ENCODE measurements around the gene FANCD2.
"Not testable (repeated sequence)": the region's sequence is repeated elsewhere in the genome, so short reads cannot be mapped to it uniquely, and the experiment has no call there.

The FANCD2 gene

DNA sequence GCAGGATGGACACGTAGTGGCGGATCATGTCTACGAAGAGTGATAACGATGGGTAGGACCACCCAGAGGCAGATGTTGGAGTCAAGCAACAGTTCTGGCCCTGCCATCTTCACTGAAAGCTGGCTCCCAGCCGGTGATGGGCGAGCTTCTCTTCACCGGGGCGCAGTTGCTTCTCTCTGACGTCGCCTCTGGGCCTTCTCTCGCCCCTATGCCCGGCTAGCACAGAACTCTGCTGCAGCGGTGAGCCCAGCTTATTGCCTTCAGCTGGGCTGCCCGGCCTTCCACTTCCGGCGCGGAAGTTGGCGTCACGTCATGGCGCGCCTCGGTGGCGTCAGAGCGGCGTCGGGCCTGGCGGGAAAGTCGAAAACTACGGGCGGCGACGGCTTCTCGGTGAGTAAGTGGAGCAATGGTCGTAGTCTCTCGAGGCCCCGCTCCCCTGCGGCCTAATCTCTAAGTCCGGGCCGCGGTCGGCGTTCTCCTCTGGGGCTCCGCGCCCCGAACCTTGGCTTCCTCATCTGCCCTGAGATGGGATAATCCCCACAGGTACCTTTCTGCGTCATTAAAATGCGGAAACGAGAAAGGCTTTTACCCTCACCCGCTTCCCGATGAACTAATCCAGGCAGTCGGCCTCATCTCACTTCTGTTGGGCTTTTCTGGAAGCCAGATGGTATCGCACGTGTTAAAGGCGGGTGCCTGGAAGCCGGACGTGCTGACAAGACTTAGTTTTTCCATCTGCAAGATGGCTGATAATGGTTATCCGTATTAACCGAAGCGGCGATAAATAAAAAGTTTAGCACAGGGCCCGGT is at the start of gene FANCD2:
TSS of gene FANCD2 (plus strand) at position 354 of the 807 bp plus-strand sequence. CDS start 2,221 bp downstream, outside the sequence.
- peak; percentile 78 for DNase-seq

DNA sequence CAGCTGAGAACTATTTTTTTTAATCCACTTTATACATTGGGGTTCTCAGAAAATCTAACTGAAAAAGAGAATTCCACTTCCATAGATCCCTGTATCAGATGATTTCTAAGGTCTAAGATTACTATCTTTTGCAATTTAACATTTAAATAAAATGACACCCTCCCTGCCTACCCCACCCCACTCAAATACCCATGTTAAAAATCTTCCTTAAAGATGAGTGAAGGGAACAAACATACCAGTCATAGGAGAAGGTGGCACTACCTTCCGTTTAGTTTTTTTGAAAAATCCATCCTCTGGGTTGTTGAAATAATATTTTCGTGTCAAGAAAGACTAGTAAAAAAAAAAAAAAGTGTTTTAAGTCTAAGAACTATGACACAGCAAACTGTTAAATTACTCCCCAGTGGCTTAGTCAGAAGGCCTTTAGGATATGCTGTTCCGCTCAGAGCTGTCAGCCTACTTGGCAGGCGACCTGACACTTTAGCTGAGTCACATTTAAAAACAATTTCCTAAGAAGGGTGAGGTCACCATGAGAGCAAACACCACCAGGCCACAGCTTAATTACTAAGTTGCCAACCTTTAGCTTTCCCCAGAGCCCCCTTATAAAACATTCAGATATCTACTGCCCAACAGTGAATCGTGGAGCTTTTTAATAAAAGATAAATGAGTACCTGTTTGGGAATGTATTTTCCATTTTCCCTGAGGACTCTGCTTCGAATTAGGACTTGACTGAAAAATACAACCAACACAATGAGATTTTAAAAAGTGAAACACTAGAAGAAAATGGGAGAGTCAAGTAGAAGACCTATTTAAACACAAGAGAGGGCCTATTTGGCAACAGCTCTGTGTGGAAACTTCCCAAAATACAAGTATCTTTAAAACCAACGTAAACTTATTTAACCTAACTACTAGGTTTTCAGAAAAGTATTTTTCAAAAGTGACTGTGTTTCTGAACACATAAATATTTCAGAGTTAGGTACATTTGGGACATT is 49.2 kb upstream of the FANCD2 start:
- no peak for DNase-seq

DNA sequence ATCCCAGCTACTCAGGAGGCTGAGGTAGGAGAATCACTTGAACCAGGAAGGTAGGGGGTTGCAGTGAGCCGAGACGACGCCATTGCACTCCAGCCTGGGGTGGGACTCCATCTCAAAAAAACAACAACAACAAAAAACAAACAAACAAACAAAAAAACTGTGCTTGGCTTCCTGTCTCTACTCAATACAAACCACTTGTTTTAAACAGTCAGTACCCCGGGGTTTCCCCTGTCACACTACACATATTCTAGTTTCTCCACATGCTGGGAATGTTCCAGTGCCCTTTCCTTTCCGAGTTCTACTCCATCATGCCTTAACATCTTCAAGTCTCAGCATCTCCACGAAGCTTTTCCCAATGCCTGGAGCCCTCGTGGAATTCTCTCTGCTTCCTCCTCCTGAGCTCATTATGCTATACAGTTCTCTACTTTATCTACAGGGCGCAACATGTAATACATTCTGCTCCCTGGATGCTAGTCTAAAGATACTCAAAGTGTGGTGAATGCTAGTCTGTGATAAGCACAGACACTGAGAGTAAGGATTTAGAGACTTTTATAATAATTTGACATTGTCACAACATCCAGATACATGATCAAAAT is 47.4 kb upstream of the FANCD2 start:
- no peak for DNase-seq

DNA sequence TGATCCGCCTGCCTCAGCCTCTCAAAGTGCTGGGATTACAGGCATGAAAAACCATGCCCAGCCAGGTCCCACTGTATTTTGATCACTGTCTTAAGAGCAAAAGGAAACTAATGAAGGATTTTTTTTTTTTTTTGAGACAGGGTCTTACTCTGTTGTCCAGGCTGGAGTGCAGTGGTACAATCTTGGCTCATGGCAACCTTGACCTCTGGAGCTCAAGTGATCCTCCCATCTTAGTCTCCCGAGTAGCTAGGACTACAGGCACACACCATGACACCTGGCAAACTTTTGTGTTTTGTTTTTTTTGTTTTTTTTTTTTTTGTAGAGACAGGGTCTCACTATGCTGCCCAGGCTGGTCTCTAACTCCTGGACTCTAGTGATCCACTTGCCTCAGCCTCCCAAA is 46.0 kb upstream of the FANCD2 start:
- no peak for DNase-seq

DNA sequence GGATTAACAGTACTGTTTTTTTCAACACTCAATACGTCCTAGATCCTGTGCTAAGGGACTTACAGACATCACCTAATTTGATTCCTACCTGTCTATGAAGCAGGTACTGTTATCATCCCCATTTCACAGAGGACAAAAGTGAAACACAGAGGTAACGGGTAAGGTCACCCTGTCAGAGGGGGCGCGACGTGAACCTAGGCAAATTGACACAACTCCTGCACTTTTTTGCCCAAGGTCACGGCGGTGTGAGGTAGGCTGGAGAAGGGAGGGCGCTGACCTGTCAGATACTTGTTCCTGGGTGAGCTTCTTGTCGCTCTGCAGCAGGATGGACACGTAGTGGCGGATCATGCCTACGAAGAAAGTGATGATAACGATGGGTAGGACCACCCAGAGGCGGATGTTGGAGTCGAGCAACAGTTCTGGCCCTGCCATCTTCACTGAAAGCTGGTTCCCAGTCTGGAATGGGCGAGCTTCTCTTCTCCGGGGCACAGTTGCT is 40.0 kb upstream of the FANCD2 start:
- DNase-seq, result no peak

DNA sequence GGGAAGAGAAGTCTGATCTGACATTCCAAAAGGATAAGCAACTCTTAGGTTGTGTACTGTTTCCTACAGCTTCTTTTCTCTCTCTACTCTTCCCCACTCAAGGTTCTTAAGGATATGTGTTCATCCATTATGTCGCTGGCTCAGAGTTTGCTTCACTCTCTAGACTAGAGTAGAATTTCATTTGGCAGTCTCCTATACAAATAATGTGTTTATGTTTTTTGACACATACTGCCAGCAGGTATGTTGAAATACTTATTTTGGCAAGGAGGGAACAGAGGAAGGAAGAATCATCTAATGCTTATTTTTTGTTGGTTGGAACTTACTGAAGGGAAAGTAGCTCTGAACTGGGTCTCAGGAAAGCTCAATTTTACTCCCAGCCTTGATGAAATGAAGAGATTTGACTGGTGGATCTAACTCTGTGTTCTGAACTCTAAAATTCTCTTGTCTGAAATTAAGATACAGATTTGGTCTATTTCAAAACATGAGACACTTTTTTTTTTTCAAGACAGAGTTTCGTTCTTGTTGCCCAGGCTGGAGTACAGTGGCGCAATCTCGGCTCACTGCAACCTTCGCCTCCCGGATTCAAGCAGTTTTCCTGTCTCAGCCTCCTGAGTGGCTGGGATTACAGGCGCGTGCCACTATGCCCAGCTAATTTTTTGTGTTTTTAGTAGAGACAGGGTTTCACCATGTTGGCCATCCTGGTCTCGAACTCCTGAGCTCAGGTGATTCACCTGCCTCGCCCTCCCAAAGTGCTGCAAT is 32.0 kb upstream of the FANCD2 start:
- DNase-seq, result no peak

DNA sequence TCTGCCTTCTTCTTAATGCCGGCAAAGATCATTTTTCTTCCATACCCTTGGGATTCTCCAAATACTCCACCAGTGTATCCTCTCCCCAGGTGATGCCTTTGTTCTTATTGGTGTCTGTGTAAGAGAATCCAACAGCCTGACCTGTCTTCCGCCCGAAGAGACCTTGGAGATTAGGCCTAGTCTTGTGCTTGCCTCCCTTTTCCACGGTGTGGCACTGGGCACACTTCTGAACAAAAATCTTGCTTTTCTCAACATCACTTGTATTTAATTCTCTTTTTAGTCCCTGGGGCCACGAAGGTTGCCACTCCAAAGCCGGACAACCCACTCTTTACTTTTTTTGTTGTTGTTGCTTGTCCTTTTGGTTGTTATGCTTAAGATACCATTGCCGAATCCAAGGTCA is 25.6 kb upstream of the FANCD2 start:
- no peak for DNase-seq

DNA sequence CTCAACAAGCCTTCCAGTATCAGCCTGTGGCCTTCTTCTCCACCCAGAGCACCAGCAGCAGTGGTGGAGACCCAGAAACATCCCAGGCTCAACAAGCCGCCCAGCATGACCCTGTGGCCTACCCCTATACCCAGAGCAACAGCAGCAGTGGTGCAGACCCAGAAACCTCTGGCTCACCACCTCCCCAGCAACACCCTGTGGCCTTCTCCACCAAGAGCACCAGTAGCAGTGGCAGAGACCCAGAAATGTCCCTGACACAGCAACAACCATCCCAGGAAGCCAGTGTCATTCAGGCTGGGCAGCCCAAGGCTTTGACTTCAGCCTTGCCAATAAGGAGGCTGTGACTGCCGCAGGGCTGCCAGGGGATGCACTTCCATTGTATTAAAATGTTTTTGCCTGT is 23.3 kb upstream of the FANCD2 start:
- DNase-seq, result no peak

DNA sequence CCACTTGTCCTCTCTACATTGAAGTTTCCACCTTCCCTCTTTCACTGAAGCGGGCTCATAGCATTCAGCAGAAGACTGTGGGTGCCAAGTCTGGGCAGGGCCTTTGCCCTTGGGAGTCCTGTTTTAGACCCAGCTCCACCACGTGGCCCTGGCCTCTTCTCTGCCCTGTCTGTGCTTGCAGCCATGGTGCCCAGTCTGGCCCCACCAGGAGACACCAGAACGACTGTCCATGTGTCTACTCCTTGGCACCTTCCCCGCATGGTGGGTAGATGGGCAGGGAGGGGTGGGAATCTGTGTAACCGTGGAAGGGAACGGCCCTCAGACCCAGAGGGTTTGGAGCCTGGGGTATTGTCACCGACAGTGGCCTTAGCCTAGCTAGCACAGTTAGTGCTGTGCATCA is 21.7 kb upstream of the FANCD2 start:
- DNase-seq, result no peak

DNA sequence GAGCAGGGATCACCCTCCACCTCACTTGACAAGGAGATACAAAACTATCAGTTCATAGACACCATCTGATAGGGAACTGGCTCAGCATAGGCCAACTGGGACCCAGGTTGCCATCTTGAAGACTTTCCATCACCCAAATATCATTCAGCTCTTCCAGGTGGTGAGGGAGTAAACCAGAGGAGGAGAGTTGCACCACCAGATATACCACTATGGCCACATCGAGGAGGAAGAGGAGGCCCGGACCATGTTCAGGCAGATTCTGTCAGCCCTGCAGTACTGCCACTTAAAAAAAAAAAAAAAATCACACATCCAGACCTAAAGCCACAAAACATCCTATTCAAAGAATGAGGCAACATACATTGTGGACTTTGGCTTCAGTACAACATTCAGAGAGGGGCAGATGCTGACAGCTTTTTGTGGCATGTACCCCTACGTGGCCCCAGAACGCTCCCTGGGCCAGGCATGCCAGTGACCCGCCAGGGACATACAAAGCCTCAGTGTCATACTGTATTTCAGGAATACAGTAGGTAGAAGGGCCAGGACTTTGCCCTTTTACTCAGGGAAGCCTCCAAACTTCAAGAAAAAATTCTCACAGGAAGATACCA is 21.2 kb upstream of the FANCD2 start:
- DNase-seq, result no peak

DNA sequence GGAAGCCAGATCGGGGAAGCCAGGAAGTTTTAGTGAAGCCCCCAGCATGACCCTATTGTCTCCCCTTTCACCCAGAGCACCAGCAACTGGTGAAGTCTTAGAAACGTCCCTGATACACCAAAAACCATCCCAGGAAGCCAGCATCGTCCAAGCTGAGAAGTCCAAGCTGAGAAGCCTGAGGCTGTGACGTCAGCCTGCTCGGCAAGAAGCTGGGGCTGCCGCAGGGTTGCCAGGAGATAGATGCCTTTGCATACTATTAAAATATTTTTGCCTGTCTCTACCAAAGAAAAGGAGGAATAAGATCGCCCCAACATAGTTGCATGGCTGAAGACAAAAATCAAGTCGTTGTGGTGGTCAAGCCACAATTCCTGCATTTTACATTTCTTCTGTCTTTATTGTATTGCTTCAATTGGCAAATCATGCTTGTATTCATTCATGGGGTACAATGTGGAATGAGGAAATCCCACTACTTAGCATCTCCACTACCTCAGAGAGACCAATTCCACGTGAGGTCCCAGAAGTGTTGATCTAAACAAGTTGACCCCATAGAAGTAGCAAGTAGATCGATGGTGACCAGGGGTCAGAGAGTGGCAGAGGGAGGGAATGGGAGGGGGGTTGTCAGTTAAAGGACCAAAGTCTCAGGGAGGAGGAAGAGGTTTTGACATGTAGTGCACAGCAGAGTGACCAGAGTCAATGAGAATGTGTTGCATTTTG is 20.0 kb upstream of the FANCD2 start:
- no peak for DNase-seq

DNA sequence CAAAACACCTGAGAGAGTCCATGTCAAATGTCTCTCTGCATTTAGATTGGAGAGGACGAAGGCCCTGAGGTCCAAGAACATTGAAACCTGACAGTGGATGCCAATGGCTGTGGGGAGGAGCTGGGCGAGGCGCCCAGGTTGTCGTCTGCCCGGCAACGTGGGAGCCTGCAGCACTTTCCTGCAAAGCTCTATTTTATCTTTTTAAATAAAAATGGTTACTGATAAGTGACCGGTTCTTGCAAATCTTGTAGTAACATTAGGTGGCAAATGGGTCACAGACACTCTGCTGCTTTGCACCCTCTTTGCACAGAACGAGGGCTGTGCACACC is 19.5 kb upstream of the FANCD2 start:
- no peak for DNase-seq

DNA sequence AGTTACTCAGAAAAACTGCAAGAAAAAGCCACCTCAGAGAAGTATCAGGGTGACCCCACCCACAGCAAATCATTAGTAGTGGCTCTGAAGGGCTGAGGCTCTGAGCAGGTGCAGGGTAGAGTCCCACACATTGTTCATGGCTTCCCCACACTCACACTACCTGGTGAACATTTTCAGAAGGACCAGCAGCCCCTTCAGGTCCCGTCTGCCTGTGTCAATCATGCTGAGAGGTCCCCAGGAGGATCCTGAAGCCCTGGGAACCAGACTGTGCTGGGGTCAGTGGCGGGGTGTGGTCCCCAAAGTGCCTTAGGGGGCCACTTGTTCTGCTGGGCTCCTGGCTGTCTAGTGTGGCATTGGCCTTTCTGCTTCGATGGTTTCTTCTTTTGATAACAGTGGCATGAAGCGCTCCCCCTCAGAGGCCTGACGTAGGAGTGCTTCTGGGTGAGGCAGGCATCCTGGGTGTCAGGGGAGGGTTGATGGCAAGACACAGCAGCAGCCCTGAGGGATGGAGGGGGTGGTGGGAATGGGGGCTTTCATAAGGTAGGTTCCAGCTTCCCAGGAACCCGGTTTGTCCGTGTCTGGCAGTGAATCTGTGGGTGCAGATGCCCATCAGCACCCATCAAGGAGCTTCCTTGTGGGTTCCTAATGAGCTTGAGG is 19.0 kb upstream of the FANCD2 start:
- no peak for DNase-seq

DNA sequence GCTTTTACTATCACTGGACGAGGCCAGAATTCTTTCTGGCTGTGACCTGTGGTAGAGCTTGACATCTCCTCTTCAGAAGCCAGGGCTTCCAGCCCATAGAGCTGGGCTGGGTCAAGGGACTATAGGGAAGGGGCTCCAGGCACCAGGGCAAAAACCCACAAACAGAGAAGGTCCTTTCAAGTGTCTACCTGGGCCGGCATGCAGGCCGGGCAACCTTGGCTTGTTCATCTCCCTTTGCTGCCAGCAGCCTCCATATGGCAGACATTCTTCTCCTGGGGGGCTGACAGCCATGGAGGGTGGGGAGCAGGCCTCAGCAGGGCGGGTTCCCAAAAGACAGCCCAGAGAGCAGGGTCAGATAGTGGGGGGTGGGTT is 18.0 kb upstream of the FANCD2 start:
- DNase-seq, result not testable (repeated sequence)

DNA sequence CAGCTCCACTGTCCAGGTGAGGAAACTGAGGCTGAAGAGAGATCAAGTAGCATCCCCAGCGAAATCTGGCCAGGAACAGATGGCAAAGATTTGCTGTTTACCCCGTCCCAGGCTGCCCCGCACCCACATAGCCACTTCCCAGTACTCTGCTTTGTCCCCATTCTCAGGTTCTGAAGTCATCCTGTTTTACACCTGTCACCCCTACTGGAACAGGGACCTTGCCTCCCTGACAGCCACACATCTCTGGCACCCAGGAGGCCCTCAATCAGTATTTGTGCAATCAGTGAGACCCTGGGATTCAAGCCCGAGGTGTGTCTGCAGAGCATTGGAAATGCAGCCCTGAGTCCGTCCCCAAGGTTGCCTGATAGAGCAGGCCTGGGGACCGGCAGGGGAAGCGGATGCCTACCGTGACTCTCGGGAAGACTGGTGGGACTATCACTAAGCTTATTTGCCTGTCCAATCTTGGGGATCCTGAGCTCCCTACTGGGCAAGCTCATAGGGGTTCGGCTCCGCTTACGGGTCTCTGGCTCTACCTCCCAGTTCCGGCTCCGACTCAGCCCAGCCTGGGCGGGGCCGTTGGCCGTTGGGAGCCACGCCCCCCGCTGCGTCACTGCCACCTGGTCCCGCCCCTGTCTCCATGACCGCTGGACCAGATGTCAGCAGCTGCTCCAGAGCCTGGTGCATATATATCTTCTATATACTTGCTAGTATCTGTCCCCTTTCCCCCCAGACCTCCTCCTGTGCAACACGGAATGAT is 17.5 kb upstream of the FANCD2 start:
- peak; percentile 58 for DNase-seq

DNA sequence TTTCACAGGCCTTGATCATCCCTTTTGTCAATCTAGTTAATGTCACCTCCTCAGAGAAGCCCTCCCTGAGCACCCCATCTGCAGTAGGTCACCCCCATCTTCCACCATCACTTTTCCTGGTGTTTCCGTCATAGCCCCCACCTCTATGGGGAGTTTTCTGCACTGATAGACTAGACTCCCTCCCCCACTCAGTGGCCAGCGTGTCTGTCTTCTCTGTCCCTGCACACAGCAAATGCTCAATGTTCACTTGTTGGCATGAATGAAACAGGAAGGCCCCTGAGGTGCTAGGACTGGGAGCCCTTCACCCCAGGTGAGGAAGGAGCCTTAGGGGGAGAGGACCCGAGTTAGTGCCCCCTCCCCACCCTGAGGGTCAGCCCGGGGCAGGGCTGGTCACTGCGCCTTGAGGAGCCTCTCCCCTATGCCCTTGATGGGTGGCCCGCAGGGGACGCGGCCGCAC is 15.8 kb upstream of the FANCD2 start:
- peak; percentile 15 for DNase-seq

DNA sequence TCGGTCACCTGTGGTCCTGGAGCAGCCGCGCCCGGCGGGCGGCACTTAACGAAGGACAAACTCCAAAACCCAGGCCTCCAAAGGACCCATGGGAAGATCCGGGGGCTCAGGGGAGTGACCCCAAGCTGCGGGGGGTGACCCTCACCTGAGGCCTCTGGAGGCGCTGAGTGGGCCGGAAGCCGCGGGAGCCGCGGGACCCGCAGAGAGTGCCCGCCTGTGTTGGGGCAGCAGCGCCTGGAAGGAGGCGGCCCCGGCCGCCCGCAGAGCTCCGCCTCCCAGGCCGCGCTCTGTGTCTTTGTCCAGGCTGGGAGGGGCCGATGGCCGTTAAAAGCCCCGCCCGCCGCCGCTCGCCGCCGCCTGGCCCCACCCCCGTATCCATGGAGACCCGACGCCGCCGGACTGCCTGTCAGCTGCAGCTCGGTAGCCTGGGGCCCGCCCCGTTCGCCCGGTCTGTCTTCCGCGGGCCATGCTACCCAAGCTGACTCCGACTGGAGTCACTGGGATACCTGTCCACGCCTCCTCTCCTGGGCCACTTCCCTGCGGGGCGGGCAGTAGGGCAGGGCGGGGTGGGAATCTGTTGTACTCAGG is 15.3 kb upstream of the FANCD2 start:
- peak; percentile 87 for DNase-seq

DNA sequence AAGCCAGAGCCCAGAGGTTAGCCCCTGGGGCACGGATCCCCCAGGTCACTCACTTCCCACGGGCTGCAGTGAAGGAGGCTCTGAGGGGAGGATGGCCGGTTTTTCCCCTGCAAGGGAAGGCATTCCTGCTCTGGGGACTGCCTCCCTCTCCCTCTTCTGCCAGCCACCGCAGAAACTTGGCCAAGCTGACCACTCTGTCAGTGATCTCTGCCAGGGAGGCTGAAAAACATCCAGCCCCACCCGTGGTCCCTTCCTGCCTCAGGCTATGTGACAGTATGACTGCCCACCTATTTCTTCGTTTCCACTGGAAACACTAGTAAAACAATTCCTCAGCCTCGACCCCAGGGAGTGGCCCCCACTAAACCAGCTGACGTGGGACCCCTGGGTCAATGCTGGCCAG is 14.6 kb upstream of the FANCD2 start:
- DNase-seq, result no peak

DNA sequence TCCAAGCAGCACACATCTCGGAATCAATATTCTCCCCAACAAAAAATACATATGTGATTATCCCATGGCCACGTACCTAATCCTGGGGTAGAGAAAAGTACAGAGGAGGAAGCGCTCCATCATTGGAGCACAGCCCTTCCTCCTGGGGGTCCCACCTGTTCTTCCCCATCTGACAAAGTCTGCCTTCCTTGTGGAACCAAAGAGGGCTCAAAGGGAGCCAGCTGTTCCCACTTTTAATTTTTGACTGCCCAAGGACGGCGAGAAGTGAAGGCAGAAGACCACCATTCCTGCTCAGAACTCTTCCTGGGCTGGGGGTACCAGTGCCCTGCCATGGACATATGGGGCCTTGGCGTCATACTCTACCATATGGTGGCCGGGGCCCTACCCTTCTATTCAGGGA is 14.1 kb upstream of the FANCD2 start:
- no peak for DNase-seq

DNA sequence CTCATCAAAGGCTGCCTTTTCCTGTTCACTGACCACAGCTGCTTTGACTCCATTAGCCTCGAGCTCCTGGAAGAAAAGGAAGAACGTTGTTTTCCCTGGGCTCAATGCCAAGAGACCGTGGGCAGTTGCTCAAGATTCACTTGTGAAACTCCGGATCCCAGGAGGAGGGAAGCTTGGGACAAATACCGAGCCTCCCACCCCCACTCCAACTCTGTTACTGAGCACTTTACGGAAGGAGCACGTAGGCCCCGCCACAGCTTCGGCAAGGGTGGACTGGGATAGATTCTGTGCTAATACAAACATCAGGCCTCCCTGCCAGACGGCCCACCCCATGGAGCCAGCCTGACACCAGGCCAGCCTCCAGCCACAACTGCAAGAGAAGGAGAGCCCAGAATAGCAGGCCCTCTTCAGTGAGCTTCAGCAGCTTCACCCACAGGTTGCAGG is 10.8 kb upstream of the FANCD2 start:
- DNase-seq, result no peak
